Spleen (tissue), 7 donors: ENCODE measurements around the gene DVL2.

ENCODE experiments used
- CTCF ChIP-seq, 11 experiments: fragments of 200-600 bp in 7 of 11; fragments of 450-650 bp in 4 of 11; sonication (generic) in 4 of 11; IDR thresholded peaks in 8 of 11; conservative IDR thresholded peaks in 3 of 11; 1 replicate in 7 of 11; 2 replicates in 4 of 11; pipeline versions ENCODE4 v1.4.0 to v1.8.0; 2016 to 2021; ENCODE audit warnings: antibody characterized with exemption in 11 of 11, inconsistent platforms in 4 of 11, mild to moderate bottlenecking in 1 of 11
- POLR2A ChIP-seq, 3 donors: fragments of 450-650 bp; IDR thresholded peaks; one replicate each; pipeline ENCODE4 v1.5.1; 2017; ENCODE audit warnings: antibody characterized with exemption in 3 of 3, mild to moderate bottlenecking in 1 of 3
- POLR2AphosphoS5 ChIP-seq, 3 donors: sonication (generic); formaldehyde crosslinking; IDR thresholded peaks; one replicate each; pipeline ENCODE4 v1.5.1; 2017; ENCODE audit warnings: antibody characterized with exemption in 3 of 3
- donor health status: DM: no; HTN: no; CAD: no; lungs with moderate emphysema.
- donor health status: DM: no; HTN: no; CAD: no.
- donor health status: DM: no; HTN: no; CAD: no.

GRCh38 chr17:7281074-7281952, 47.0 kb upstream of the DVL2 start, which contains the start of gene SLC2A4:
- TF ChIP-seq CTCF (IDR thresholded peaks at IDR 0.05 in 8 of 11, conservative IDR thresholded peaks at IDR 0.05 in 3 of 11) = no peak
- TF ChIP-seq POLR2A (IDR thresholded peaks at IDR 0.05) = no peak
- peak in 2 of 3 donors; percentile 34 to 44 for TF ChIP-seq POLR2AphosphoS5 (IDR thresholded peaks at IDR 0.05)
